MCF 10A (cell line): ENCODE data around the gene PTGIS. TPM values are rescaled to one million over a fixed set of nuclear protein-coding genes. Genes with fewer than 3 reads are reported as not detected.

ENCODE experiments used
- BruUV-seq: library from RNA; stranded (reverse); fragments of 400-500 nt; replicated peaks from 2 replicates; lab custom pipeline; 2021; lab: Mats Ljungman, UMichigan
- CTCF ChIA-PET: fragments of 300-600 bp; sonication (Branson Sonifier 250); formaldehyde crosslinking; extraction: SDS; loops from one replicate; lab custom pipeline; 2021; ENCODE audit warnings: antibody characterized with exemption, inconsistent platforms; lab: Yijun Ruan, JAX
- POLR2A ChIA-PET: fragments of 300-600, 350-650 bp; sonication (Branson Sonifier 250); formaldehyde crosslinking; extraction: SDS; loops from one replicate; lab custom pipeline; 2020; ENCODE audit warnings: antibody characterized with exemption, inconsistent platforms; lab: Yijun Ruan, JAX
- DNase-seq: peaks from one replicate; pipeline ENCODE4 v3.0.0-alpha.2; 2018; ENCODE audit not compliant: unreplicated experiment
- H3K27ac Mint-ChIP-seq: one replicate; pipeline ENCODE4 v1.8.0; 2022; ENCODE audit warnings: mild to moderate bottlenecking, low read depth, mixed read lengths; ENCODE audit not compliant: unreplicated experiment
- H3K27me3 Mint-ChIP-seq: one replicate; pipeline ENCODE4 v1.8.0; 2022; ENCODE audit warnings: mixed read lengths; ENCODE audit not compliant: insufficient read depth, unreplicated experiment
- H3K36me3 Mint-ChIP-seq: one replicate; pipeline ENCODE4 v1.8.0; 2022; ENCODE audit warnings: mild to moderate bottlenecking, moderate library complexity, mixed read lengths; ENCODE audit not compliant: insufficient read depth, unreplicated experiment
- H3K4me1 Mint-ChIP-seq: one replicate; pipeline ENCODE4 v1.8.0; 2022; ENCODE audit warnings: mixed read lengths; ENCODE audit not compliant: insufficient read depth, unreplicated experiment
- H3K4me3 Mint-ChIP-seq: one replicate; pipeline ENCODE4 v1.8.0; 2022; ENCODE audit warnings: mild to moderate bottlenecking, moderate library complexity, mixed read lengths; ENCODE audit not compliant: unreplicated experiment
- H3K9me3 Mint-ChIP-seq: one replicate; pipeline ENCODE4 v1.8.0; 2022; ENCODE audit warnings: mixed read lengths; ENCODE audit not compliant: unreplicated experiment
- intact Hi-C: fragments of 100-400 bp; cut with micrococcal nuclease; formaldehyde crosslinking; loops from 2 replicates; pipeline ENCODE4 v1.14.1; 2022
- total RNA-seq: library from RNA; stranded (reverse); gene quantifications from 2 replicates; pipeline ENCODE4 v1.2.3, GENCODE V29; 2022
- TF ChIP-seq, protein P1 (sequence below): fragments of 200-600 bp; IDR thresholded peaks from one replicate; pipeline ENCODE4 v1.8.0; 2022; ENCODE audit warnings: antibody characterized with exemption, mild to moderate bottlenecking; ENCODE audit not compliant: unreplicated experiment

Gene PTGIS
- total RNA-seq, 1 experiment from 2014 or later = not detected

GRCh38 chr20:49591217-49591865 lies 23.4 kb upstream of the PTGIS start:
- POLR2A ChIA-PET = interaction anchor here (0.5 to 1.1 kb wide), 3 partner anchors 11 to 313 kb away, joined by 3 to 4 read pairs (median 3); no protein-coding TSS in a partner anchor
- no TSS peak for BruUV-seq
- H3K4me1 Mint-ChIP-seq = peaks cover 26% of the 10 kb centered on the region
- H3K27me3 Mint-ChIP-seq = no peaks in the 10 kb centered on the region
- CTCF ChIA-PET = interaction anchor here (0.5 to 1.8 kb wide), 7 partner anchors 10 to 414 kb away, joined by 3 to 7 read pairs (median 3); no protein-coding TSS in a partner anchor
- DNase-seq = no peak
- H3K36me3 Mint-ChIP-seq = no peaks in the 10 kb centered on the region
- no peak overlapping the region for H3K27ac Mint-ChIP-seq
- H3K4me3 Mint-ChIP-seq = no peak overlapping the region
- intact Hi-C loops = no loop called here
- TF ChIP-seq, protein P1, sequence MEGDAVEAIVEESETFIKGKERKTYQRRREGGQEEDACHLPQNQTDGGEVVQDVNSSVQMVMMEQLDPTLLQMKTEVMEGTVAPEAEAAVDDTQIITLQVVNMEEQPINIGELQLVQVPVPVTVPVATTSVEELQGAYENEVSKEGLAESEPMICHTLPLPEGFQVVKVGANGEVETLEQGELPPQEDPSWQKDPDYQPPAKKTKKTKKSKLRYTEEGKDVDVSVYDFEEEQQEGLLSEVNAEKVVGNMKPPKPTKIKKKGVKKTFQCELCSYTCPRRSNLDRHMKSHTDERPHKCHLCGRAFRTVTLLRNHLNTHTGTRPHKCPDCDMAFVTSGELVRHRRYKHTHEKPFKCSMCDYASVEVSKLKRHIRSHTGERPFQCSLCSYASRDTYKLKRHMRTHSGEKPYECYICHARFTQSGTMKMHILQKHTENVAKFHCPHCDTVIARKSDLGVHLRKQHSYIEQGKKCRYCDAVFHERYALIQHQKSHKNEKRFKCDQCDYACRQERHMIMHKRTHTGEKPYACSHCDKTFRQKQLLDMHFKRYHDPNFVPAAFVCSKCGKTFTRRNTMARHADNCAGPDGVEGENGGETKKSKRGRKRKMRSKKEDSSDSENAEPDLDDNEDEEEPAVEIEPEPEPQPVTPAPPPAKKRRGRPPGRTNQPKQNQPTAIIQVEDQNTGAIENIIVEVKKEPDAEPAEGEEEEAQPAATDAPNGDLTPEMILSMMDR = no peak
- no peaks in the 10 kb centered on the region for H3K9me3 Mint-ChIP-seq

GRCh38 chr20:49590163-49591017 lies 22.5 kb upstream of the PTGIS start:
- DNase-seq = no peak
- H3K4me1 Mint-ChIP-seq = peaks cover 26% of the 10 kb centered on the region
- no peaks in the 10 kb centered on the region for H3K9me3 Mint-ChIP-seq
- no peaks in the 10 kb centered on the region for H3K27me3 Mint-ChIP-seq
- TF ChIP-seq, protein P1 = no peak
- H3K27ac Mint-ChIP-seq = no peak overlapping the region
- BruUV-seq = no TSS peak
- H3K36me3 Mint-ChIP-seq = no peaks in the 10 kb centered on the region
- H3K4me3 Mint-ChIP-seq = no peak overlapping the region
- ChIA-PET CTCF (interaction anchor here (0.5 to 1.8 kb wide), 8 partner anchors 9 to 542 kb away, joined by 3 to 6 read pairs (median 4); no protein-coding TSS in a partner anchor), POLR2A (interaction anchor here (0.7 to 1.1 kb wide), 4 partner anchors 10 to 263 kb away, joined by 3 read pairs; no protein-coding TSS in a partner anchor)
- intact Hi-C loops = no loop called here

- Mint-ChIP-seq H3K27ac (no peak overlapping the region), H3K27me3 (no peaks in the 10 kb centered on the region)
- CTCF ChIA-PET = interaction anchor here (0.5 to 1.8 kb wide), 7 partner anchors 9 to 541 kb away, joined by 3 to 6 read pairs (median 4); no protein-coding TSS in a partner anchor
Observed at GRCh38 chr20:49589747-49590146, 21.8 kb upstream of the PTGIS start.

More at GRCh38 chr20:49589747-49590146, 21.8 kb upstream of the PTGIS start:
- Mint-ChIP-seq H3K4me1 (peaks cover 22% of the 10 kb centered on the region), H3K9me3 (no peaks in the 10 kb centered on the region), H3K4me3 (no peak overlapping the region), H3K36me3 (no peaks in the 10 kb centered on the region)
- POLR2A ChIA-PET = interaction anchor here (0.7 to 0.9 kb wide), 3 partner anchors 13 to 264 kb away, joined by 3 read pairs; no protein-coding TSS in a partner anchor
- BruUV-seq = no TSS peak
- TF ChIP-seq, protein P1 = no peak
- no peak for DNase-seq
- intact Hi-C loops = no loop called here
